Epithelial cell of proximal tubule (primary cell): ENCODE results near the gene B4GALT7. TPM values are rescaled to one million over a fixed set of nuclear protein-coding genes. Genes with fewer than 3 reads are reported as not detected.
"Not testable (repeated sequence)": the region's sequence is repeated elsewhere in the genome, so short reads cannot be mapped to it uniquely, and the experiment has no call there.

Source experiments
- DNase-seq: peaks from one replicate; pipeline ENCODE4 v3.0.0-alpha.2; 2011; ENCODE audit warnings: low read depth
- H3K4me3 ChIP-seq: 2 replicates; pipeline ENCODE4 v1.5.1; 2011; ENCODE audit warnings: low read depth, mild to moderate bottlenecking, low read length
- total RNA-seq: library from RNA; depleted of rRNA; stranded (reverse); fragments of >200 nt; gene quantifications from 2 replicates; pipeline ENCODE4 v1.2.3, GENCODE V29; 2015
- TF ChIP-seq, protein P1 (sequence below): conservative IDR thresholded peaks from 2 replicates; pipeline ENCODE4 v1.5.1; 2012; ENCODE audit warnings: low read depth, mild to moderate bottlenecking, low read length

The B4GALT7 gene
- total RNA-seq, 1 donor from 2014 or later = 31.5 TPM

DNA sequence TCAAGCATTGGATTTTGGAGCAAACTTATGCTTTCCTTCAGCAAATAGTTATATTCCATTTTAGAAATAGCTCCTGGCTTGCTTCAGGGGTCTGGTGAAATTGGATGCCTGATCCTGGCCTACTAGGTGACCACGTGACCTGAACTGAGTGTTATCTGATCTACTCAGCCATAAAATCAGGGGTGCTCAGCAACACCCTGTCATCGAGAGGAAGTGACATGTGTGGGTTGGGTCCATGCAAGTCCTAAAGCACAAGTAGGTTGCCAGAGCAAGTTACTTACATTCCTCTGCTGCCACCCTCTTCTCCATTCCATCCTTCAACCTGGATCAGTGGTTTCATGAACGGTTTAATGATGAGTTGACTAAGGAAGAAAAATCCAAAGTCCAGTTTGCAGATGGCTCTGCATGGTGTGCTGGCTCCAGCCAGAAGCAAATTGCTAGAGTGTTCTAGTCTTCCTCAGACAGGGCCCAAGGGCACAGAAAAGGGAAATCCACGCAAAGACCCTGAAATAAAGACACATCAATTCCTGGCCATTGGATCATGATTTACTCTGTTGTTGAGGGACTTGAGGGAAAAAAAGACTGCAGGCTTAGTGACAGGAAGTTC, 42.8 kb upstream of the B4GALT7 start:
- no peak for DNase-seq
- no peak overlapping the region for H3K4me3 ChIP-seq
- TF ChIP-seq, protein P1, sequence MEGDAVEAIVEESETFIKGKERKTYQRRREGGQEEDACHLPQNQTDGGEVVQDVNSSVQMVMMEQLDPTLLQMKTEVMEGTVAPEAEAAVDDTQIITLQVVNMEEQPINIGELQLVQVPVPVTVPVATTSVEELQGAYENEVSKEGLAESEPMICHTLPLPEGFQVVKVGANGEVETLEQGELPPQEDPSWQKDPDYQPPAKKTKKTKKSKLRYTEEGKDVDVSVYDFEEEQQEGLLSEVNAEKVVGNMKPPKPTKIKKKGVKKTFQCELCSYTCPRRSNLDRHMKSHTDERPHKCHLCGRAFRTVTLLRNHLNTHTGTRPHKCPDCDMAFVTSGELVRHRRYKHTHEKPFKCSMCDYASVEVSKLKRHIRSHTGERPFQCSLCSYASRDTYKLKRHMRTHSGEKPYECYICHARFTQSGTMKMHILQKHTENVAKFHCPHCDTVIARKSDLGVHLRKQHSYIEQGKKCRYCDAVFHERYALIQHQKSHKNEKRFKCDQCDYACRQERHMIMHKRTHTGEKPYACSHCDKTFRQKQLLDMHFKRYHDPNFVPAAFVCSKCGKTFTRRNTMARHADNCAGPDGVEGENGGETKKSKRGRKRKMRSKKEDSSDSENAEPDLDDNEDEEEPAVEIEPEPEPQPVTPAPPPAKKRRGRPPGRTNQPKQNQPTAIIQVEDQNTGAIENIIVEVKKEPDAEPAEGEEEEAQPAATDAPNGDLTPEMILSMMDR = no peak

DNA sequence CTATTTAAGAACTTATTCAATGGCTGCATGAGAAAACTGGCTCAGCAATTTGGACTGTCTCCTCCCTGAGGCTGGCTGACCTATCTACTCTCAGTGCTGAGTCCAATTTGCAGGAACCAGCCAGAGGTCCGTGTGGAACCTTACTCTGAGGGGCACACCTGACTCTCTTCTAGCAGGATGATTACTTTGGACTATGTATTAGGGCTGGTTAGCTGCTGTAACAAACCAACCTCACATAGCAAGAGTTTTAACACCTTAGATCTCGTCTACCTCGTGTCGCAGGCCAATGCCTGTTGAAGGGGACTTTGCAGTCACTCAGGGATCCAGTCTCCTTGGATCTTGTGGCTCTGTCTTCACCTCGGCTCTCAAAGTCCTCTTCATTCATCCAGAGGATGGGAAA, 42.1 kb upstream of the B4GALT7 start:
- H3K4me3 ChIP-seq = no peak overlapping the region
- DNase-seq = no peak
- TF ChIP-seq, protein P1 = no peak

DNA sequence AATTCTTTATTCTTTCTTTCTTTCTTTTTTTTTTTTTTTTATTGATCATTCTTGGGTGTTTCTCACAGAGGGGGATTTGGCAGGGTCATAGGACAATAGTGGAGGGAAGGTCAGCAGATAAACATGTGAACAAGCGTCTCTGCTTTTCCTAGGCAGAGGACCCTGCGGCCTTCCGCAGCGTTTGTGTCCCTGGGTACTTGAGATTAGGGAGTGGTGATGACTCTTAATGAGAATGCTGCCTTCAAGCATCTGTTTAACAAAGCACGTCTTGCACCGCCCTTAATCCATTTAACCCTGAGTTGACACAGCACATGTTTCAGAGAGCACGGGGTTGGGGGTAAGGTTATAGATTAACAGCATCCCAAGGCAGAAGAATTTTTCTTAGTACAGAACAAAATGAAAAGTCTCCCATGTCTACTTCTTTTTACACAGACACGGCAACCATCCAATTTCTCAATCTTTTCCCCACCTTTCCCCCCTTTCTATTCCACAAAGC, 40.4 kb upstream of the B4GALT7 start:
- DNase-seq, H3K4me3 ChIP-seq: not testable (repeated sequence)

DNA sequence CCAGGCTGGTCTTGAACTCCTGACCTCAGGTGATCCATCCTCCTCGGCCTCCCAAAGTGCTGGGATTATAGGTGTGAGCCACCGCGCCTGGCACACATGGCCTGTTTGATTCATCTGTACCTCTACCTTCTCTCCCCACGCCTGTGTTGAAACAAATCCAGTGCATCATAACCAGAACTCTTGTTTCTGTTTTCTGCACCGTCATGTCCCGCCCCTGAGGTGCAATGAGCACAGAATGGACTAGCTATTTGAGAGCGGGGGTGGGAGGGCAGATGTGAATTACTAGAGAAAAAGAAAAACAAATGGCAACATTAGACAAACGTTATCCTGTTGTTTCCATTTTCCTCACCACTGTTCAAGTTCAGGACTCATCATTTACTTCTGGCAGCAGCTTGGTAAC, 34.9 kb upstream of the B4GALT7 start:
- no peak for DNase-seq
- H3K4me3 ChIP-seq = no peak overlapping the region
- TF ChIP-seq, protein P1 = no peak

DNA sequence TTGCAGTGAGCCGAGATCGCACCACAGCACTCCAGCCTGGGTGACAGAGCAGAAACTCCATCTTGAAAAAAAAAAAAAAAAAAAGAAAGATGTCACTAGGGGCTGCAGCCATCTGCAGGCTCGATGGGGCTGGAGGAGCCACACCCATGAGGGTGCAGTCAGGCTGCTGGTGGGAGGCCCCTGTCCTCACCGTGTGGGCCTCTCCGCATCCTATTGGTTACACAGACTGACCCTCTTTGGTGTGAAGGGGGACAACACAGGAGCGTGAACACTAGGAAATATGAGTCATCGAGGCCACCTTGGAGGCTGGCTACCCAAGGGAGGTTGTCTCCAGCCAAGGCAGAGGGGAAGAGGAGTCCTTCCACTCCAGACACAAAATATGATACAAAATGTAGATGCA, 31.6 kb upstream of the B4GALT7 start:
- no peak overlapping the region for H3K4me3 ChIP-seq
- TF ChIP-seq, protein P1 = no peak
- no peak for DNase-seq

DNA sequence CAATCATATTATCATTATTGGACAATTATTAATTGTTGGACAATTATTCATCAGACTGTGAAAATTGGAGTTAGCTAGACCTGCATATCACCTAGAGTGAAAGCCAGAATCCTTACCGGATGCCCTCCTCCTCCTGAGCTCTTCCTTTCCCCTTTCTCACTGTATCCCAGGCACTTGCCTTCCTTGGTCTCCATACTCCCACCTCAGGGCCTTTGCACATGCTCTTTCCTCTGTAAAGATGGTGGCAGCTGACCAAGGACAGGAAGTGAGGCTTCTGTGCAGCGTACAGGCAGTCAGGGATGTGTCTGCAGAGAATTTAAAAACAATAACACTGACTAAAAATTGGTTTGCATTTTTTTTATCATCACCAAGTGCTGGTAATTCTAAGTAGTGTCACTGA, 30.0 kb upstream of the B4GALT7 start:
- TF ChIP-seq, protein P1 = no peak
- no peak overlapping the region for H3K4me3 ChIP-seq
- DNase-seq = no peak

DNA sequence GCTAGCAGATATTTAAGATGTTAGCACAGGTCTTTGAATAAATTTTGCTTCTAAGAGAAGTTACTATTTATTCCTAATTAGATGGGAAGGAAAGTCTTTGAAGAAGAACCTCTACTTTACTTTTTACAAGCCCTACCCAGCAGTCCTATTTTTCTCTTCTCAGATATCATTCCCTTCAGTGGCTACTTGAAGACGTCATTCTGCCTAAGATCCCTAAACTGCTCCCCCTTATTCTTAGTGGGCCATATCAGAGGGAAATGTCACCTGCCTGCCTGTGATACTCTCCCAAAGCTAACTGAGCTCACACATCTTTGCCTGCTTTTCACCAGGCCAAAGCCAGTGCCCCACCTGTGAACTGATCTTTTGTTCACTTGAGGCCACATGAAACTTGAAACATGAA, 24.4 kb upstream of the B4GALT7 start:
- TF ChIP-seq, protein P1 = no peak
- DNase-seq = no peak
- H3K4me3 ChIP-seq = no peak overlapping the region
